OCI-LY1 (cell line): ENCODE results near the gene GDF10.

ENCODE experiments used
- CTCF ChIP-seq: fragments of 200-600 bp; sonication (generic), shearing (Covaris generic); IDR thresholded peaks from 2 replicates; pipeline ENCODE4 v1.5.1; 2017; ENCODE audit warnings: mild to moderate bottlenecking, antibody characterized with exemption, low read length, moderate library complexity, mixed read lengths
- EZH2 ChIP-seq: fragments of 200-600 bp; sonication (generic), shearing (Covaris generic); IDR thresholded peaks from 2 replicates; pipeline ENCODE4 v1.8.0; 2017; ENCODE audit warnings: borderline replicate concordance, mixed run types, mild to moderate bottlenecking, antibody characterized with exemption, low read length, moderate library complexity, mixed read lengths

DNA sequence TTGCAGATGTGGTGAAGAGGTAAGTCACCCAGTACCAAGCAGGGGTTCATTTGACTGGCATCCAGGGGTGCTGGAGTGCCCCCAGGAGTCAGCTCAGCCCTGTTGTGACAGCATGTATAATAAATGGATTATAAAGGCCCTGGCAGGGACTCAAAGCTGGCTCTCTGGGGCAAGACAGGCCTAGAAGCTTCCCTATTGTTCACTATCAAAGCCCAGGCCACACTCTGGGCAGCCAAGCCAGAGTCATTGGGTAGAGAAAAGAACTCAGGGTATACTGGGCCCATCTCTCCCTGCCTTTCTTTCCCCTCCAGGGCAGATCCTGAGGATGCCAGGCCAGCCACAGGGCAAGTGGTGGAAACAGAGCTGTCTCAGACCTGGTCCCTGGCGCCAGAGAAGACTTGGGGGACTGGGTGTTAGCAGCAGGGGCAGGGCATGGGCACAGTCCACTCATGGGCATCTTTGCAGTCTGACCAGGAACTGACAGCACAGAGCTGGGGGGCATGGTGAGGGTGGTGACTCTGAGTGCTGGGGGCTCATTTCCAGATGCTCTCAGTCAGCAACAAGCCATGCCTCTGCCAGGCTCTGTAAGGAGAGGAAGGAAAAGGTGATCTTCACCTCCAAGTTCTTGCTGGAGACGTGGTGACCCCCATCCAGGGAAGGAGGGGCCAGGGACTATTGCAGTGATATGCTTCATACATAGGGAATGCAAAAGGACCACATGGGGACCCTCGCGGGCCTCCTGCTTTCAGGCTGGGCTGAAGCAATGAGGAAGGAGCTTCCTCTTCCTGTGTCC is 59.8 kb downstream of the GDF10 start:
- TF ChIP-seq CTCF = no peak
- TF ChIP-seq EZH2 = no peak
